Stromal cell of bone marrow (primary cell): ENCODE data around the gene APCDD1L.
A peak's percentile ranks its signal among the peaks of the same experiment; 100 is the strongest.
"Not testable (repeated sequence)": the region's sequence is repeated elsewhere in the genome, so short reads cannot be mapped to it uniquely, and the experiment has no call there.

Experiments
- DNase-seq: peaks from one replicate; pipeline ENCODE4 v3.0.0-alpha.2; 2012; ENCODE audit warnings: low read depth

The APCDD1L gene

DNA sequence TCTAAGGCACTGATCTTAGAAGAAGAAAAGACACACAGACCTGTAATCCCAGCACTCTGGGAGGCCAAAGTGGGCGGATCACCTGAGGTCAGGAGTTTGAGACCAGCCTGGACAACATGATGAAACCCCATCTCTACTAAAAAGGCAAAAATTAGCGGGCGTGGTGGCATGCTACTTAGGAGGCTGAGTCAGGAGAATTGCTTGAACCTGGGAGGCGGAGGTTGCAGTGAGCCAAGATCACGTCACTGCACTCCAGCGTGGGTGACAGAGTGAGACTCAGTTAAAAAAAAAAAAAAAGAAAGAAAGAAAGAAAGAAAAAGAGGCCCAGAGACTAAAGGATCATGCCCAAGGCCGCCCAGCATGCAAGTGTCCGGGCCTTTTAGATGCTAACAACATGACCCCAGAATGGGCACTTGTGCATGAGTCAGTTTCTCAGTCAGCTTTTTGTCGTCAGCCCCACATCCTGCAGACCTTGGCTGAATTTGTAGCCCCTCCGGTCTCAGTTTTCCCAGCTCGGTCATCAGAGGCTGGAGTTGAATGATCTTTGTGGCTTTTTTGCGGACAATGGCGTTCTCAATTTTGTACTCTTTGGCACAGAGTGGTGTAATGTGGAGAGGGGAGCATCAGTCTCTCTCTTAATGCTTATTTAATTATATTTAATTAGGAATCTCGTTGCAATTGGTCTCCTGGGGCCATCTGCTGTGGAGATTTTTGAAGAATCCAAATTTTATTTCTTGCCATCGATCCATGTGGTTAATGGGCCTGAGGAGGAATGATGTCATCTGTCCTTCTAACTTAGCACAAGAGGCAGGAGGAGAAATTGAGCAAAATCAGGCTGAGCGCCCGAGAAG, 30.6 kb upstream of the APCDD1L start:
- DNase-seq: no peak

DNA sequence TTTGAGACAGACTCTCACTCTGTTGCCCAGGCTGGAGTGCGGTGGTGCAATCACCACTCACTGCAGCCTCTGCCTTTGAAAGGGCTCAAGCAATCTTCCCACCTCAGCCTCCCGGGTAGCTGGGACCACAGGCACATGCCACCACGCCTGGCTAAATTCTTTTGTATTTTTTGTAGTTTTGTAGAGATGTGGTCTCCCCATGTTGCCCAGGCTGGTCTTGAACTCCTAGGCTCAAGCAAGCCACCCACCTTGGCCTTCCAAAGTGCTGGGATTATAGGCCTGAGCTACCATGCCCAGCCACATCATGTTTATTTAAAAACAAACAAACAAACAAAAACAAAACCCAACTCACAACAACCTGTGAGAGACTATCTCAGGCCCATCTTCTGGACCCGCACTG, 29.7 kb upstream of the APCDD1L start:
- DNase-seq: no peak

DNA sequence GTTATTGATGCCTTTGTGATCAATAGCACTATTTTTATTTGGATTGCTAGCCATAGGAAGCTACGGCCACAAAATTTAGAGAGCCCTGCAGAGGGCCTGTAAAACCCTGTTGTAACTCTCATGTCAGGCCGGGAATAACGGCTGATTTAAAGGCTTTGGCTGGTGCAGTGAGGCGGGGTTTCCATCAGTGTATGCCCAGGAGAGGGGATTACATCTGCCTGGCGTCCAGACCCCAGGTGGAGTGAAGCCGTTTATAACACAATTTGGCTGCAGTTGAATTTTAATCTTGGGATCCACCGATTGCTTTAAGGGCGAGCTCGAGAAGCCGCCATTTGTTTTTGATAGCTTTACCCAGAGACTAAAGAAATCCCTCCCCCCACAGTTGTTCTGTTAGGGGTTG, 29.1 kb upstream of the APCDD1L start:
- no peak for DNase-seq

DNA sequence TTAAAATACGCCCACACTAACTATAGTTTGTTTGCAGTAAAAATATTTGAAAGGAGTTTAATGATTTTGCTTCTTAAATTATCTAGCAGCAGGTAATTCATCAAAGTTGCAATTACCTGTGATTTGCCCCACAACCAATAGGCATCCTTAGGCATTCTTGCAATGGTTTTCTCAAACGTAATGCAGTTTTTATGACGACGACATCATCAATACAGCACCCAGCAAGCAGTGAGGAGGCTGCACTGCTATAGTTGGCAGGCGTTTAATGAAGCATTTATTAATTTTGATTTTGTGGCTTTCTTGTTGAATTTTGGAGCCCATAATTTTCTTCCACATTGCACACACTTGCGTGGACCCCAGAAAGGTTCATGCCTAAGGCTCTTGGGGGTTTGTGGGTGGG, 28.1 kb upstream of the APCDD1L start:
- DNase-seq: no peak

DNA sequence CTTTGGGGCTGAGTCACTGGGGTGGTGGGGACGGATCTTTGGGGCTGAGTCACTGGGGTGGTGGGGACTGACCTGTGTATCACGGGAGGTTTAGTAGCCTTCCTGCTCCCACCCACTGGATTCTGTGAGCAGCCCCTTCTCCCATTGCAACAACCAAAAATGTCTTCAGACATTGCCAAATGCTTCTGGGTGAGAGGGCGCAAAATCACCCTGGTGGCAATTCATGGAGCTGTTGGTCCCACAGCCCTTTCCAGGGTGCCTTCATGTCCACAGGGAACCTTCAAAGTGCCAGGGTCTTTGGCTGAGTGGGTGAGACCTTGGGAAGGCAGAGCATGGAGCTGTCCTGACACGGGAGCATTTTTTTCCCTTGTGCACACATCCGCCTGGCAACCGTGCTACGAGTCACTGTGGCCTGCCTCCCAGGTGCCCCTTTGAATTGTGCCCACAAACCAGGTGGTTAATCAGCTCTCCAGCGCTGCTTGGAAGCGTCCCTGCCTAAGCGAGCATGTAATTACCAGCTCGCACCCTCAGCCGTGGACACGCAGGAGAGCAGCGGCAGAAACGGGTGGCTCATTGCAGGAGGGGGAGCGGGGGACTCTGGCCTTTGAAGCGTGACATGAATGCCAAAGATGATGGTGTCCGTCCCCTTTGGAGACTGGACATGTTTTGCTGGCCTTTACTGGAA, 27.4 kb upstream of the APCDD1L start:
- DNase-seq: no peak

DNA sequence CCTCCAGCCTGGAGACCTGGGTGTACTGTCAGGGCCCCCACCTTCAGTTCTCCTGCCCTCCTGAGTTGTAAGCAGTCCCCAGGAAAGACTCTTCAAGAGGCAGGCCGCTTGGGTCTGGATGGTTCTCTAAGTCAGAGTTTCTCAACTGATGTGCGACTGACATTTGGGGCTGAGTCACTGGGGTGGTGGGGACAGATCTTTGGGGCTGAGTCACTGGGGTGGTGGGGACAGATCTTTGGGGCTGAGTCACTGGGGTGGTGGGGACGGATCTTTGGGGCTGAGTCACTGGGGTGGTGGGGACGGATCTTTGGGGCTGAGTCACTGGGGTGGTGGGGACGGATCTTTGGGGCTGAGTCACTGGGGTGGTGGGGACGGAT, 26.8 kb upstream of the APCDD1L start:
- DNase-seq: not testable (repeated sequence)

DNA sequence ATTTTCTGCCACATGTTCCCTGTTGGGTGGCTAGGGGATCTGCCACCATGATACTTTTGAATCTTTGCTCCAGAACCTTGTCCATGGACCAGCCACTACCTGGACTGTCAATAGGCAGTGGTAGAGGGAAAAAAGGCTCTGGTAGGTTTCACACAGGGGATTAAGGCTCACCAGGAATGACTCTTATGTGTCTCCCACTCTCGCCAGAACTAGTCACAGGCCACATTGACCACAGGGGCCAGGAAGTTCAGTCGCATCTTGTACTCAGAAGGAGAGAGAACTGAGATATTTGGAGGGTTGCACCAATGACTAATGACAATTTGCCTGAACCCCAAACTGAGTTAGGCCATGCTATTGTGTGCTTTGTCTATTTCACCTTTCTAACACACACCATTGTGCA, 23.6 kb upstream of the APCDD1L start:
- DNase-seq: no peak

DNA sequence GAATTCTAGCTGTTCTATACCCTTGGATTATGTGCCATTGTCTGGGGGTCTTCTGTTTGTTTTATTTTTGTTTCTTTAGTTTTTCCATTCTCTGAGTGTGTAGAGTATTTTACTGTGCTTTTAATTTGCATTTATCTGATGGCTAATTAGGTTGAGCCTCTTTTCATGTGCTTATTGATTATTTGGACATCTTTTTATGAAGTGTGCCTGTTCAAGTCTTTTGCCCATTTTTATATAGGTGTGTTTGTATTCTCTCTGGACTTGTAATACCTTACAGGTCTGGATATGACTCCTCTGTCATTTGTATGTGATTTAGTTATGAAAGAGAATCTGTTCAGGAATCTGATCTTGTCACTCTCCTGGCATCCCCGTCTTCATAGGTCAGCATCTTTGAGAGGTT, 22.6 kb upstream of the APCDD1L start:
- no peak for DNase-seq

DNA sequence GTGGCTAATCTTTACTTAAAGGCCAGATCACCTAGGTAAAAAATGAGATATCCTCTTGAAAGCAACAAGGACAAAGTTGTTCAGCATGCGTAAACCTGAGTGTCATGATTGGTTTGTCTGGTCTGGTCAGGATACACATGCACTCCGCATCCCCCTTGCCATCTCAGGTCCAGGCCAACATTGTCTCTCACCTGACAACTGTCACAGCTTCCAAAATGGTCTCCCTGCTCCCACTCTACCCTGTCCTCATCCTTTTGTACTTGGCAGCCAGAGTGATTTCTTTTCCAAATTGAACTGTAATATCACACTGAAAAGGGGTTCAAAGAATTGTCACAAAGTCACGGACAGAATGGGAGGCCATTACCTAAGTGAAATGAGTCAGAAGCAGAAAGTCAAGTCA, 21.1 kb upstream of the APCDD1L start:
- no peak for DNase-seq

DNA sequence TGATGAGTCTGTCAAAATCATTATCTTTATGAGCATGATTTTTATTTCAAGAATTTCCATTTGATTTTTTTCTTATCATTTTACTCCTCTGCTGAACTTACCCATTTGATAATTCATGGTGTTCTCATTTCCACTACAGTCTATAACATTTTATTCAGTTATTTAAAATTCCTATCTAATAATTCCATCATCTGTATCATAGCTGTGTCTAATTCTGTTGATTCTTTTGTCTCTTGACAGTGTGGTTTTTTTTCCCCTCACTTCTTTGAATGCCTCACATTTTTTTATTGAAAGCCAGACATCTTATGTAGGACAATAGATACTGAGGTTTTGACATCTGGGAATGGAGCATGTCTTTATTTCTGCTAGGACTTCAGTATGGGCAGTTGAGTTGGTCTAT, 16.5 kb upstream of the APCDD1L start:
- DNase-seq: no peak

DNA sequence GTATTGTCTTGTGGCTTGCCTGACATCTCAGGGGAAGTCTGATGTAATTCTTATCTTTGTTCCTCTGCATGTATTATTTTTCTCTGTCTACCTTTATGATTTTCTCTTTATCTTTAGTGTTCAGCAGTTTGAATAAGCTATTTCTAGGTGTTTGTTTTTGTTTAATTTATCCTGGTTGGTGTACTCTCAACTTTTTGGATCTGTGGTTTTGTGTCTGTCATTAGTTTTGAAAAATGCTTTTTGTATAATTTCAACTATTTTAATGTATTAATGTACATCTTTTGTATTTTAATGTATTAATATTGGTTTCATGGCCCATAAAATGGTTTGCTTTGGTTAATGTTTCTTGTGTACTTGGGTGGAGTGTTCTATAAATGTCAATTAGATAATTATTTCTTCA, 15.9 kb upstream of the APCDD1L start:
- DNase-seq: no peak

DNA sequence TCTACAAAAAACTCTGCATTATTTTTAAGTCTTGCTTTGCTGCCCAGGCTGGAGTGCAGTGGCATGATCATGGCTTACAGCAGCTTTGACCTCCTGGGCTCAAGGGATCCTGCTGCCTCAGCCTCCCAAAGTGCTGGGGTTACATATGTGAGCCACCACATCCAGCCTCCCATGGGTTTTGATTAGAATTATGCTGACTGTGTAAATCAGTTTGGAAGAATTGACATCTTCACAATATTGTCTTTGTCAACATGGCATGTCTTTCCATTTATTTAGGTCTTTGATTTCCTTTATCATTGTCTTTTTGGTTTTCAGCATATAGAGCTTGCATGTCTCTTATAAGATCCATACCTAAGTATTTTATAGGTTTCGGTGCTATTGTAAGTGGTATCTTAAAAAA, 13.2 kb upstream of the APCDD1L start:
- DNase-seq: no peak

DNA sequence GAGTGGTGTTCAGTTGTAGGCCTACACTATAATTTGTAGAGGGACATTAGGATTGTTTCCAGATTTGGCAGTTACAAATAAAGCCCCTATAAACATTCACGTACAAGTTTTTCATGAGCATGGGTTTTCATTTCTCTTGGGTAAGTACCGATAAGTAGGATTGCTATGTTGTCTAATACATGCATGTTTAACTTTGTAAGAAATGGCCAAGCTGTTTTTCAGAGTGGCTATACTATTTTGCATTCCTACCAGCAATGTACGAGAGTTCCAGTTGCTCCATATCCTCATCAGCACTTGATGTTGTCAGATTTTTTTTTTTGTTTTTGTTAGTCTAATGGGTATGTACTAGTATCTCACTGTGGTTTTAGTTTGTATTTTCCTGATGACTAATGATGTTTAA, 11.2 kb upstream of the APCDD1L start:
- DNase-seq: no peak

DNA sequence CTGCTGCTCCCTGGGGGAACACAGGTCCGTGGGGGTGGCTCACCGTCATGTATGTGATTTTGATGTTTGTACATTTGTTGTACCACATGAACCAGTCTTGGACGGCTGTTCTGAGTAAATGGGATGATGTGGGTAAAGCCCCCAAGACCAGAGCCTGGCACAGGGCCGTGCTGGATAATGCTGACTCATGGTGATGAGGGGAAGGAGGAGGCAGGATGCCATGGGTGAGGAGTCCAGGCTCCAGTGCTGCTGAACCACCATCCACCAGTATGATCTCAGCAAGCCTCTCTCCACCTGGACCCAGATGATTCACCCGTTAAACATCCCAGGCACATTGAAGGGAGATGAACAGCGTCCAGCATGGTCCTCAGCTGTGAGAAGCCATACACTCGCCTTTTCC, 9.6 kb upstream of the APCDD1L start:
- no peak for DNase-seq

DNA sequence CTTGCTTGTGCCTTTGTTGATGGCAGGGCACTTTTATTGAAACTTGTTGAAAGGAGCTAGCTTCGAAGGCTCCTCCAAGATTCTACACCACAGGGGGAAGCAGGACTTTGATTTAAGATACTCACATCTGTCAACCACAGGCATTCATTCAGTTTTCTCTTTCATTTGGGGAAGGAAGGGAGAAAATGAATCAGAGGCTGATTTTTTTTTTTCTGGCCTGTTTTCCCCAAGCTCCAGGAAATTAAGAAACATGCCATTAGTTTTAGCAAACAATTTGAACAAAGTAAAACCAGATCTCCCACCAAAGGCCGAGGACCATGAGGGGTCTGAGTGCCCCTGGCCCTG, 8.7 kb upstream of the APCDD1L start:
- DNase-seq: peak; percentile 59

DNA sequence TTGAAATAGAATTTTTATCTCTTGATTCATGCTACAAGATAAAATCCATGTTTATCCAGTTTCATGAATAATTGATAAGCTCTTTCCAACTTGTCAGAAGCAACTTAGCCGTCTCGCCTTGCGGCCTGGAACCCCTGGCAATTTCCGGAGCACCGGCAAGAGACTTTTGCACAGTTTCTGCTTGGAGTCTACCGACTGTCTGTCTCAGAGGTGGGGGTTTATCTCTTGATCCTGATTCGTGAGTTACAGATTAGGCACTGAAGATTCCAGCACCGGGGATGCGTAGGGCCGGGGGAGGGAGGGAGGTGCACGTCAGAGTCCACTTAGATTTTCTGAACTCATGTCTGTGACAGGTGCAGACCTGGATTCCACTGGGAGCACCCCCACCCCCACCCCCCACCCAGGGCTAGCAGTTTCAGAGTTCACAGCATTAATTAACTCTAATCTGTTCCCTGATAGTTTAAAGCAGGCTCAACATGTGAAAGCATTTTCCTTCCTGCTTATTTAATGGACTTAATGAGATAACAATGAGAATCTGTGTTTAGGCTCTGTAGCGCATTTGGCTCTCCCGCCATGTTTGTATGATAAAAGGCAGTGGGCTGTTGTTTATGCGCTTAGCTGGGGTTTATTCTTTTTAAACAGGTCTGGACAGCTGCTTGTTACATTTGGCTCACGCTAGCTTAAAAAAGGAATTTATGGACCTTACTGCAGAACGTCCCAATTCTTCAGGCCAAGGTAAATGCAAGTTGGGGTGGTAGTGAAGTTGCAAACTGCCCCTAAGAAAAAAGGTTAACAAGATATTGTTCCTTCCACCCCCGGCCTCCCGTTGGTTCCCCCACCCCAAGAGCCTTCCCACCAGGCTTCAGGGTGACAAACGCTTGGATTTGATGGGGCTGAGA, 8.1 kb upstream of the APCDD1L start:
- no peak for DNase-seq

DNA sequence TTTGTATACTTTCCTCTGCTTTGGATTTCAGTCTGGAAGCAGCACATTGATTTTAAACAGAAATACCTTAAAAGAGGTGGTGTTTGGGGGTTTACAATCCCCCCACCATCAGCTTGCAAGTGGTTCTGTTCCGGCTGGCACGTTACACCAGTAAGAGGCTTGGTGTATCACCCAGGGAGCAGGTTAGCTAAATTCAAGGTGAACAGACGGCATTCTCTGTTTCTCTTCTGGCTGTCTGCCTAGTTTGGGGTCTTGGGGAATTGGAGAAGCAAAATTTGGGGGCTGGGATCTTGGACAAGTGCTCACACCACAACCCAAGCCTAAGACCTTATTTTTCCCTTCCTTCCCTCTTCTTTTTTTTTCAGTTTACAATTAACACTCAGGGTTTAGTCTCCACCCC, 7.5 kb upstream of the APCDD1L start:
- no peak for DNase-seq

DNA sequence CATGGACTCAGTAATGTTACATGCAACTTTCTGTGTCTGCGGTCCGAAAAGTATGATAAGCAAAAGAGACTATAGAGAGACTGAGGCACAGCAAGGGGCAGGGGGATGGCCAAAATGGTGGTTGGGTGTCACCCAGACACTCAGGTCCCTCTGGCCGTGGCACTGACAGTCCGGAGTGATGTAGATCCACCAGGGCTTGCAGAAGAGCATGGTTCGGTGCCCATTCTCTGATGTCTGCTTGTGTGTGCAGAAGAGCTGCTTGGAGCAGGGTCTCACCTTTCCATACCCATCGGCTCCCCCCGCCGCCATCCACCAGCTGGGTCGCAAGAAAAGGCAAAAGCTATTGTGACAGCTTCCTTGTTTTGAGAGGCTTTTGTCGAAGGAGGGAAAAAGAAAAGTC, 6.6 kb upstream of the APCDD1L start:
- DNase-seq: no peak

DNA sequence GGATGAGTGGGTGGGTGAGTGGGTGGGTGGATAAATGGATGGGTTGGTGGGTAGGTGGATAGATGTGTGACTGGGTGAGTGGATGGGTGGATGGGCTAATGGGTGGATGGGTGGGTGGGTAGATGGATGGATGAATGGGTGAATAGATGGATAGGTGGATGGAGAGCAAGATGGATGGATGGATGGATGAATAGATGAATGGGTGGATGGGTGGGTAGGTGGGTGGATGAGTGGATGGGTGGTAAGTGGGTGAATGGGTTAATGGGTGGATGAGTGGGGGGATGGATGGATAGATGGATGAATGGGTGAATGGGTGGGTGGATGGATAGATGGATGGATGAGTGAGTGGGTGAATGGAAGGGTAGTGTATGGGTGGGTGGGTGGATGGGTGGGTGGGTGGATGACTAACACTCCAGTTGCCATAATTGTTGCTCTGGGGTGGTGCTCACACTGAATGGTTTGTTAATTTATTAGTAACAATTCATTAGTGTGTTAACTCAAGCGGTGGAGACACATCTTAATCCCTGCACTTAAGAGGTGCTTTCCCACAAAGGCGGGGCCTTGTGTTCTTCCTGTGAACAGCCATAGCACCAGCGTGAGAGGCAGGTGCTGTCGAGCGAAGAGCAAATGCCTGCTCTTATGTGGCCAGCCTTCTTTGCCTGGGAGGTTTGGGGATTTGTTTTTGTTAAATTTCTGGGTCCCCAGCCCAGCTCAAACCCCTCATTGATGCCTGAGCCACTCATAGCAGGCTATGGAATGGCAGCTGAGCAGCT, 4.9 kb upstream of the APCDD1L start:
- DNase-seq: no peak

DNA sequence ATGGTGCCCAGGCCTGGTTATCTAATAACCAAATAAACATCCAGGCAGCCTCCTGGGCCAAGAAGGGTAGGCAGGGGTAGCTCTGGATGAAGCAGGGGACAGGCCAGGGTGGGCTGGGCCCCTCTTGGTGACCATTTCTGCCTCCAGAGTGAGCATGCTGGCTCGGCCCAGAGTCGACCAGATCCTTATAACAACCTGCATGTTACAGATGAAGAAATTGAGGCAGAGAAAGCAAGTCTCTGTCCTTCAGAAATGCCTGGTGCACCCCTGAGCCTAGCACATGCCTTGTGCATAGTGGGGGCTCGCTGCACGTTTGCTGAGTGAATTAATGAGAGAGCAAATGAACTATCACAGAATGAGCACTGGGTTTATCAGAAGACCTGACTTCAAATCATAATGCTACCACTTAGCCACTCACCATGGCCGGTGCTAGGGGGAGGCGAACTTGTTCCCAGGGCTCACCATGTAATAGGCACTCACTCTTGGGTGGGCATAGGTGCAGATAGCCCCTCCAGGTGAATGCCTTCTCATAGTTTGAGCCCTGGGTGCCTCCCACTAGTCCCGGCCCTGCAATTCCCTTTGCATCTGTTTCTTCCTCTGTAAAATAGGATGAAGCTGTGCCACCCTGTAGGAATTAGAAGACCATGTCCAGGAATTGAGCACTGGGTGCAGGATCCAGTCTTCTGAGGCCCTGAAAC, 3.8 kb upstream of the APCDD1L start:
- DNase-seq: no peak

DNA sequence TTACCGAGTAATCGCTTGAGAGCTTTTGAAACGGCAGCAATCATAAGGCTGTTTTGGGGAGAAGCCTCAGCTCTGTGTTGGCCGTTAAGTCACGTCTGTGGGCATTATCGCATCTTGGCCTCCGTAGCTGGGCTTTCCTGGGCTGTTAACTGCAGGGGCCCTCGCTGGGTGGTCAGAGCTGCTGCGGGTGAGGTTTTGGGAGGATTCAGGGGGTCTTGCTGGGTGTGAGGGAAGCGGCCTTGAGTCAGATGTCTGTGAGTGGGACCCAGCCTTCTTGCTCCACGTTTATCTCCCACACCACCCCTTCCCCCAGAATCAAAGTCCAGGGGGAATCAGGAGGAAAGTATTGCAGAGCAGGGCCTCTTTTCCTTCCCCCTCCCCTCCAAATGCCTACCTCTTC, 3.2 kb upstream of the APCDD1L start:
- no peak for DNase-seq
